Activated CD4-positive, alpha-beta T cell treated with anti-CD3 and anti-CD28 coated beads for 36 hours (primary cell): ENCODE data around the gene ATP8B1. TPM values are rescaled to one million over a fixed set of nuclear protein-coding genes. Genes with fewer than 3 reads are reported as not detected.

ENCODE experiments used
- ATAC-seq: fragments of 200-7000 bp; cut with Tn5 transposase; one replicate; pipeline ENCODE4 v1.10.0; 2021; ENCODE audit warnings: mild to moderate bottlenecking, moderate library complexity
- CTCF ChIA-PET: fragments of 350-600 bp; sonication (Branson Sonifier 250); formaldehyde crosslinking; loops from one replicate; lab custom pipeline; 2021; ENCODE audit warnings: antibody characterized with exemption; lab: Charles Lee
- POLR2A ChIA-PET: fragments of 350-600 bp; sonication (Branson Sonifier 250); formaldehyde crosslinking; loops from one replicate; lab custom pipeline; 2021; ENCODE audit warnings: antibody characterized with exemption, inconsistent platforms; lab: Charles Lee
- DNase-seq: peaks from one replicate; pipeline ENCODE4 v3.0.0-alpha.2; 2020
- H3K27ac Mint-ChIP-seq: one replicate; pipeline ENCODE4 v1.8.0; 2021; ENCODE audit warnings: mixed read lengths
- H3K27me3 Mint-ChIP-seq: one replicate; pipeline ENCODE4 v1.8.0; 2021; ENCODE audit warnings: mixed read lengths
- H3K36me3 Mint-ChIP-seq: one replicate; pipeline ENCODE4 v1.8.0; 2021; ENCODE audit warnings: low read depth, mixed read lengths
- H3K4me1 Mint-ChIP-seq: one replicate; pipeline ENCODE4 v1.8.0; 2021; ENCODE audit warnings: mixed read lengths
- H3K4me3 Mint-ChIP-seq: one replicate; pipeline ENCODE4 v1.8.0; 2021; ENCODE audit warnings: mild to moderate bottlenecking, moderate library complexity, mixed read lengths
- H3K9me3 Mint-ChIP-seq: one replicate; pipeline ENCODE4 v1.8.0; 2021; ENCODE audit warnings: low read depth, mixed read lengths
- intact Hi-C, 2 experiments: fragments of 100-400 bp; cut with DNase I in 1 of 2; cut with micrococcal nuclease in 1 of 2; formaldehyde crosslinking; loops; one replicate each; pipeline versions ENCODE4 v1.14.2 to v1.15.1; 2022 to 2024; cut with DNase I, micrococcal nuclease
- total RNA-seq, 2 experiments: library from RNA; stranded (reverse); gene quantifications; one replicate each; pipeline ENCODE4 v1.2.3, GENCODE V29; 2021

The ATP8B1 gene
- total RNA-seq, 2 experiments from 2014 or later, result not detected

GRCh38 chr18:57709335-57709734 is 93.8 kb downstream of the ATP8B1 start:
- no peak for DNase-seq
- intact Hi-C loops, result no loop called here

DNA sequence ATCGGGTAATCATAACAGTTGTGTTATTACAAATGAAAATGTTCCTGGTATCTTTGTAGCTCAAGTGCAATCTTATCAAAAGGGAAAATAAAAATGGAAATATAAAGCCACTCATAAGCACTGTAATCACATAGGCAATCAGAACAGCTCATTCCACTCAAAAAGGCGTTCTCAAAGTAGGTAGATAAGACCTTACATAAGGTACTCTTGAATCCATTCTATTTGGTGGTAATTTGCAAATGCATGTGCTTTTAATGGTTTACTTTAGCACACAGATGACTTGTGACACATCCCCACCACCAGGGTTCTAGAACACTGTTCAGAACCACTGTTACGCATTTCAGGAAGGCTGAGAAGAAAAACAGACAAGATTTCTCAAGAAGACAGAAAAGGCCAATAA is 94.8 kb downstream of the ATP8B1 start:
- peaks cover 13% of the 10 kb centered on the region for H3K9me3 Mint-ChIP-seq
- DNase-seq, result no peak
- H3K4me1 Mint-ChIP-seq, result no peaks in the 10 kb centered on the region
- intact Hi-C loops, result no loop called here
- CTCF ChIA-PET, result interaction anchor here (0.6 kb wide), 1 partner anchor 213 kb away, joined by 3 read pairs; no protein-coding TSS in a partner anchor
- H3K36me3 Mint-ChIP-seq, result peaks cover 8% of the 10 kb centered on the region
- POLR2A ChIA-PET, result no interaction called here
- no peak for ATAC-seq
- no peak overlapping the region for H3K4me3 Mint-ChIP-seq
- H3K27me3 Mint-ChIP-seq, result no peaks in the 10 kb centered on the region
- no peak overlapping the region for H3K27ac Mint-ChIP-seq

More at GRCh38 chr18:57709335-57709734, 93.8 kb downstream of the ATP8B1 start:
- Mint-ChIP-seq H3K4me3 (no peak overlapping the region), H3K27me3 (no peaks in the 10 kb centered on the region), H3K27ac (no peak overlapping the region), H3K9me3 (peaks cover 14% of the 10 kb centered on the region), H3K4me1 (no peaks in the 10 kb centered on the region), H3K36me3 (peaks cover 8% of the 10 kb centered on the region)
- ChIA-PET CTCF (no interaction called here), POLR2A (no interaction called here)
- ATAC-seq, result no peak

DNA sequence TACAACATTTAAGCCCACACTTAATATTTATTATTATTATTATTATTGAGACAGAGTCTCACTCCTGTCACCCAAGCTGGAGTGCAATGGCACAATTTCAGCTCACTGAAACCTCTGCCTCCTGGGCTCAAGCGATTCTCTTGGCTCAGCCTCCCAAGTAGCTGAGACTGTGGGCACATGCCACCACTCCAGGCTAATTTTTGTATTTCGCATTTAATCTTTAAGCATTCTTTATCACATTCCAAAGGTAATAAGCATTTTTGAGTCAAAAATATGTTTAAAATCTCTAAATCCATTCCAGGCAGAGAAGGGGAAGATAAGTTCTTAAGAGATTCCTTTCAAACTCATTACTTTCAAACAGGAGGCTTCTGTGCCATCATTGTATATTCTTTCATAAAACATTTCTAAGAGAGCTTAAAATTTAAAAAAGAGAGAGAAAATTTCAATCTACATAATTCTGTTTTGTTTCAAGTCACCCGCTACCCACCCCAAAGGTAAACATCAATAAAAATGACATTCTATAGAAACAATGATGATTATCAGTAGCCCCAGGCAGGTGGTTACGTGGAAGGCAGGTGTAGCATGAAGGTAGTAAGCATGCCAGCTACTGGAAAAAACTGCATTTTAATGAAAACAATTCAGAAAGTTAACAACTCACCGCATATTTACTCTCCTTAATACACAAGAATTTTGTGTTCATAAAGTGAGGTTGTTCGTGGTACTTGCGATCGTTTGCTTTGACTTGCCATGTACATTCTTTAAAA is 97.1 kb downstream of the ATP8B1 start:
- ChIA-PET POLR2A (no interaction called here), CTCF (no interaction called here)
- Mint-ChIP-seq H3K27ac (no peak overlapping the region), H3K27me3 (no peaks in the 10 kb centered on the region), H3K4me3 (no peak overlapping the region), H3K9me3 (peaks cover 13% of the 10 kb centered on the region), H3K36me3 (peaks cover 10% of the 10 kb centered on the region), H3K4me1 (no peaks in the 10 kb centered on the region)
- DNase-seq (no peak), ATAC-seq (no peak)
- intact Hi-C loops, result no loop called here

DNA sequence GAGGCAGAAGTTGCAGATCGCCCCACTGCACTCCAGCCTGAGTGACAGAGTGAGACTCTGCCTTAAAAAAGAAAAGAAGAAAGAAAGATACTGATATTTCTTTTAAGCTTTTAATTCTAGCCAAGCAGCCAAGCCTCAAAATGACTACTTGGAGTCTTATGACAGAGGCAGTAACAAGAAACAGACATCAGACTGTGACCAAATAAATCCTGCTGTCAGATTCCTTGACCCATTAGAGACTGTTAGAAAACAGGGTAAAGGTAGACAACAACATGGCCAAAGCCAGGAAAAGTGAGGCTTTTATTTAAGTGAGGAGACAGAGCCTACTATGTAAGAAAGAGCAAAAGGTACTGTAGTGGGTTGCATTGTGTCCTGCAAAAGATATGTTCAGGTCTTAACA is 98.1 kb downstream of the ATP8B1 start:
- Mint-ChIP-seq H3K9me3 (peaks cover 11% of the 10 kb centered on the region), H3K4me3 (no peak overlapping the region), H3K27me3 (no peaks in the 10 kb centered on the region), H3K4me1 (no peaks in the 10 kb centered on the region), H3K36me3 (peaks cover 10% of the 10 kb centered on the region), H3K27ac (no peak overlapping the region)
- ChIA-PET CTCF (interaction anchor here (2.0 kb wide), 1 partner anchor 9 kb away, joined by 7 read pairs; no protein-coding TSS in a partner anchor), POLR2A (no interaction called here)
- DNase-seq (no peak), ATAC-seq (no peak)
- intact Hi-C loops, result no loop called here

DNA sequence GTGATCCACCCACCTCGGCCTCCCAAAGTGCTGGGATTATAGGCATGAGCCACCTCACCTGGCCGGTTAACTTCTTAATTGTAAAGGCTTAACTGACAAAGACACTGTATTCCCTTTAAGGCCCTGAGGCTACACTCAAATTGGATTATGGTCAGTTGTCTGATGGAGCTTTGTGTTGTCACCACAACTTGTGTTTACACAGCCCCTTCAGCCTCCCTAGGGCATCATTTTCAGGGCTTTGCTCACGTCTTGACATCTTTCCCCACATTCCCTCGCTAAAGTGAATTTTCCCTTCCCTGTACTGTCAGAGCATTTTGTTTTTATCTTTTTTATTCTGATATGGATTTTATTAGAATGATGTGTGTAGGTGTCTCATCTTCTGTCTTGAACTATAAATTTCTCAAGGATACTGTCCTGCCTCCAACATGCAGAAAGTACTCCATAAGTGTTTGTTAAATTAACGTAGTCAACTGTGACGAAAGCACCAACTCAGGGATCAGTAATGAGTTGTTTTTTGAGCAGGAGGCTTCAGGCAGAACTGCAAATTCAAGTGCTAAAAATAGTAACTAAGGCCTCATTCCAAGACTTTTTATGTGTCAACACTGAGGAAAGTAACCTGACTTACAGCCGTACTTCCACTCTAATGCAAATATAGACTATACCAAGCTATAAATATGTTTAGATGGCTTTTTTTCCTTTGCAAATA is 104.4 kb downstream of the ATP8B1 start:
- no peak for DNase-seq

DNA sequence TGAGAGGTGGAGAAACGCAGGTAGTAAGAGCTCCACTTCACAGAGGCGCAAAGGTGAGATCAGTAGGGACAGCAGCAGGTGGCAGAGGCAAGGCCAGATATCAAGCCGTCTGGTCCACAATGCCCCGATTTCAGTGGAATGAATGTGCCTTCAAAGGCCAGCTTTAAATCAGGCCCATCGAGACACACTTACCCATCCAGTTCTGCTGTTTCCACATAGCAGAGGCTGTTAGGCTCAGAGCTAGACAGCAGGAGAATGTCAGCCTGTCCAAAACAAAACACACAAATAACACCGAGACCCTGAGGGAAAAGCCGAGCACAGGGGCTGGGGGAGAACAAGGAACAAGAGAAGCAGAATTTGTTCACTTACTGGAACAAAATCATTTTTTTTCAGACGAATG is 105.7 kb downstream of the ATP8B1 start:
- H3K9me3 Mint-ChIP-seq, result no peaks in the 10 kb centered on the region
- no peaks in the 10 kb centered on the region for H3K27me3 Mint-ChIP-seq
- DNase-seq, result no peak
- CTCF ChIA-PET, result no interaction called here
- no peak overlapping the region for H3K4me3 Mint-ChIP-seq
- POLR2A ChIA-PET, result no interaction called here
- peaks cover 4% of the 10 kb centered on the region for H3K4me1 Mint-ChIP-seq
- H3K27ac Mint-ChIP-seq, result no peak overlapping the region
- no peak for ATAC-seq
- peaks cover 6% of the 10 kb centered on the region for H3K36me3 Mint-ChIP-seq
- intact Hi-C loops, result no loop called here

More for the DNA sequence above, 104.4 kb downstream of the ATP8B1 start:
- Mint-ChIP-seq H3K4me1 (peaks cover 3% of the 10 kb centered on the region), H3K9me3 (no peaks in the 10 kb centered on the region), H3K27me3 (no peaks in the 10 kb centered on the region), H3K36me3 (peaks cover 5% of the 10 kb centered on the region), H3K4me3 (no peak overlapping the region), H3K27ac (no peak overlapping the region)
- intact Hi-C loops, result no loop called here
- ATAC-seq, result no peak
- POLR2A ChIA-PET, result no interaction called here
- CTCF ChIA-PET, result interaction anchor here (0.8 kb wide), 1 partner anchor 1479 kb away, joined by 3 read pairs; no protein-coding TSS in a partner anchor

GRCh38 chr18:57696271-57696670 is 106.8 kb downstream of the ATP8B1 start:
- POLR2A ChIA-PET, result no interaction called here
- no peak for ATAC-seq
- CTCF ChIA-PET, result no interaction called here
- Mint-ChIP-seq H3K27me3 (no peaks in the 10 kb centered on the region), H3K27ac (no peak overlapping the region), H3K4me3 (no peak overlapping the region), H3K4me1 (peaks cover 4% of the 10 kb centered on the region), H3K36me3 (peaks cover 4% of the 10 kb centered on the region), H3K9me3 (no peaks in the 10 kb centered on the region)
- DNase-seq, result no peak
- intact Hi-C loops, result no loop called here

DNA sequence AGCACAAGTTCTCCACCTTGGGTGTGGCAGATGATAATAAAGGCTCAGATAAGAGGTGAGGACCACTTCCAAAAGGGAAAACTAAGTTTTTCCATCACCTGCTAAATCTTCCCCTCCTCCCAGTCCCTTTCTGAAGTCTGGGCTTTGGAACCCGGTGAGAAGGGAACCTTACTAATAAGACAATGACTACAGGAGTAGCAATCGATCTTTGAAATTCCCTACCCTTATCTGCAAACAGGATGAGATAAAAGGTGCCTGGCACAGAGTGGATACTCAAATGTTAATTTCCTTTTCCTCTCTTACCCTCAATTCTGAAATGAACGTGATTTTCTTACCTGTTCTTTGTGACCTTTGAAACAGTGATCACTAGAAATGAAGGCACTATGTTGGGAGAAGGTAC is 111.8 kb downstream of the ATP8B1 start:
- intact Hi-C loops, result no loop called here
- Mint-ChIP-seq H3K27me3 (no peaks in the 10 kb centered on the region), H3K27ac (no peak overlapping the region), H3K9me3 (peaks cover 6% of the 10 kb centered on the region), H3K4me3 (no peak overlapping the region), H3K36me3 (peaks cover 13% of the 10 kb centered on the region), H3K4me1 (peaks cover 6% of the 10 kb centered on the region)
- ATAC-seq (no peak), DNase-seq (no peak)
- ChIA-PET CTCF (no interaction called here), POLR2A (no interaction called here)

- H3K27me3 Mint-ChIP-seq, result no peaks in the 10 kb centered on the region
- intact Hi-C loops, result no loop called here
- H3K9me3 Mint-ChIP-seq, result peaks cover 15% of the 10 kb centered on the region
- H3K36me3 Mint-ChIP-seq, result peaks cover 14% of the 10 kb centered on the region
- no peak overlapping the region for H3K4me3 Mint-ChIP-seq
- peaks cover 2% of the 10 kb centered on the region for H3K4me1 Mint-ChIP-seq
- ChIA-PET POLR2A (no interaction called here), CTCF (no interaction called here)
- ATAC-seq (no peak), DNase-seq (no peak)
- H3K27ac Mint-ChIP-seq, result no peak overlapping the region
Observed at GRCh38 chr18:57687970-57688369, 115.1 kb downstream of the ATP8B1 start.

DNA sequence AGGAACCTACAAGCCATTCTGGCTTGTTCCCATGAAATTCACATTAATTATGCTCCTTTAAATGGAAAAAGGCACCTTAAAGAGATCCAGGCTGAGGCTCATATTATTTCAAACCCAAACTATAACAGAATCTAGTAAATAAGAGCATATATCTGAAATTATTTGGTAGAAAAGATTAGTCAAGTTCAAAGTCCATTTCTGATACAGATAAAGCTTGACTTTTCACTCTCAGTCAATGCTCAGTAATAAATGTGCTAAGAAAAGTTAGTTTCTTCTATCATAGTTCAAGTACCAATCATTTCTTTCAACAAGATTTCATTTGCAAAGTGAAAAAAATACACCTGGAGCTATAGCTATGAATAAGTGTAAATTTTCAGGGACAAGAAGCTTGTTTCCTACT is 119.6 kb downstream of the ATP8B1 start:
- CTCF ChIA-PET, result interaction anchor here (0.7 kb wide), 1 partner anchor 19 kb away, joined by 5 read pairs; no protein-coding TSS in a partner anchor
- ATAC-seq (no peak), DNase-seq (no peak)
- H3K27me3 Mint-ChIP-seq, result no peaks in the 10 kb centered on the region
- no peak overlapping the region for H3K27ac Mint-ChIP-seq
- peaks cover 18% of the 10 kb centered on the region for H3K9me3 Mint-ChIP-seq
- H3K4me1 Mint-ChIP-seq, result no peaks in the 10 kb centered on the region
- intact Hi-C loops, result no loop called here
- H3K4me3 Mint-ChIP-seq, result no peak overlapping the region
- POLR2A ChIA-PET, result no interaction called here
- H3K36me3 Mint-ChIP-seq, result peaks cover 16% of the 10 kb centered on the region

GRCh38 chr18:57677262-57678211 is 125.6 kb downstream of the ATP8B1 start:
- H3K36me3 Mint-ChIP-seq, result peaks cover 15% of the 10 kb centered on the region
- ATAC-seq (no peak), DNase-seq (no peak)
- H3K27me3 Mint-ChIP-seq, result no peaks in the 10 kb centered on the region
- no peak overlapping the region for H3K27ac Mint-ChIP-seq
- H3K4me1 Mint-ChIP-seq, result peaks cover 2% of the 10 kb centered on the region
- intact Hi-C loops, result no loop called here
- peaks cover 9% of the 10 kb centered on the region for H3K9me3 Mint-ChIP-seq
- CTCF ChIA-PET, result no interaction called here
- POLR2A ChIA-PET, result no interaction called here
- H3K4me3 Mint-ChIP-seq, result no peak overlapping the region
